GM10266 (cell line): ENCODE results near the gene SFT2D1.

Experiments used
- DNase-seq: peaks from one replicate; pipeline ENCODE4 v3.0.0; 2012; ENCODE audit errors: extremely low spot score
- TF ChIP-seq, protein P1 (sequence below): IDR thresholded peaks from 2 replicates; pipeline ENCODE4 v1.5.1; 2012; ENCODE audit warnings: mild to moderate bottlenecking, low read depth; ENCODE audit not compliant: control insufficient read depth, insufficient read depth; ENCODE audit errors: missing control alignments

SFT2D1 gene

DNA sequence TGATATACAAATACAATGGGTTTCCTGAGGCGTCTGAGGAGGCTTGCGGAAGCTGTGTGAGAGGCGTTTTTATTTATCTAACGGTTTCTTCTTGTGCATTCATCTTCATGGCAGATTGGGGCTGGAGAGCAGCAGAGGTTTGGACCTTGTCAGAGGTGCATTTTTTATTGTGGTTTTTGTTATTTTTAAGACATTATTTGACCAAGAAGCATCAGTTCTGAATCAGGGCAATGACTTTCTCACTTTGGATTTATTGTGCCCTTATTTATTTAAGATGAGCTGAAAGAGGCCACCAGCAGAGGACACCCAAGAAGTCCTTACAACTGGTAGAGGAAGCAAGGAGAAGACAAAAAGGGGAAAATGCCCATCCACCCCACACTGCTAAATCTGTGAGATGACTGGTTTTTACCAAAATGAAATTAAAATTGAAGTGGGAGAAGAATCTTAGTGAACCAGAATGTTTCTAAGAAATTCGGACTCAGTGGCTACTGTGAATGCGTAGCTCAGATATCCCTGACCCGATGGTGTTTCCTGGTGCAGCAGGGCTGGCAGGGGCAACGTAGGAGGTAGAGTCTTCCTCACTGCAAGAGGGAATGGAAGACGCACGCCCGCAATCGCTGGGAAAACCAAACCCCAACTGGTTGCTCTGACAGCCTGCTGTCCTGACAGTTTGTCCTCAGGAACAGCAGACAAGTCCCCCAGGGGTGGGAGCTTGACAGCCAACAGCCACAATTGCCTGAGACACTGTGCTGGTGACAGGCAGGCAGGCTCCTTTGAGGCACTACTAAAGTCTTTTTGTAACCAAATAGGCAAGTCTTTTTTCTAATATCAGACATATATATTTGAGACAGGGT, 48.4 kb downstream of the SFT2D1 start:
- no peak for DNase-seq
- TF ChIP-seq, protein P1, sequence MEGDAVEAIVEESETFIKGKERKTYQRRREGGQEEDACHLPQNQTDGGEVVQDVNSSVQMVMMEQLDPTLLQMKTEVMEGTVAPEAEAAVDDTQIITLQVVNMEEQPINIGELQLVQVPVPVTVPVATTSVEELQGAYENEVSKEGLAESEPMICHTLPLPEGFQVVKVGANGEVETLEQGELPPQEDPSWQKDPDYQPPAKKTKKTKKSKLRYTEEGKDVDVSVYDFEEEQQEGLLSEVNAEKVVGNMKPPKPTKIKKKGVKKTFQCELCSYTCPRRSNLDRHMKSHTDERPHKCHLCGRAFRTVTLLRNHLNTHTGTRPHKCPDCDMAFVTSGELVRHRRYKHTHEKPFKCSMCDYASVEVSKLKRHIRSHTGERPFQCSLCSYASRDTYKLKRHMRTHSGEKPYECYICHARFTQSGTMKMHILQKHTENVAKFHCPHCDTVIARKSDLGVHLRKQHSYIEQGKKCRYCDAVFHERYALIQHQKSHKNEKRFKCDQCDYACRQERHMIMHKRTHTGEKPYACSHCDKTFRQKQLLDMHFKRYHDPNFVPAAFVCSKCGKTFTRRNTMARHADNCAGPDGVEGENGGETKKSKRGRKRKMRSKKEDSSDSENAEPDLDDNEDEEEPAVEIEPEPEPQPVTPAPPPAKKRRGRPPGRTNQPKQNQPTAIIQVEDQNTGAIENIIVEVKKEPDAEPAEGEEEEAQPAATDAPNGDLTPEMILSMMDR = no peak

DNA sequence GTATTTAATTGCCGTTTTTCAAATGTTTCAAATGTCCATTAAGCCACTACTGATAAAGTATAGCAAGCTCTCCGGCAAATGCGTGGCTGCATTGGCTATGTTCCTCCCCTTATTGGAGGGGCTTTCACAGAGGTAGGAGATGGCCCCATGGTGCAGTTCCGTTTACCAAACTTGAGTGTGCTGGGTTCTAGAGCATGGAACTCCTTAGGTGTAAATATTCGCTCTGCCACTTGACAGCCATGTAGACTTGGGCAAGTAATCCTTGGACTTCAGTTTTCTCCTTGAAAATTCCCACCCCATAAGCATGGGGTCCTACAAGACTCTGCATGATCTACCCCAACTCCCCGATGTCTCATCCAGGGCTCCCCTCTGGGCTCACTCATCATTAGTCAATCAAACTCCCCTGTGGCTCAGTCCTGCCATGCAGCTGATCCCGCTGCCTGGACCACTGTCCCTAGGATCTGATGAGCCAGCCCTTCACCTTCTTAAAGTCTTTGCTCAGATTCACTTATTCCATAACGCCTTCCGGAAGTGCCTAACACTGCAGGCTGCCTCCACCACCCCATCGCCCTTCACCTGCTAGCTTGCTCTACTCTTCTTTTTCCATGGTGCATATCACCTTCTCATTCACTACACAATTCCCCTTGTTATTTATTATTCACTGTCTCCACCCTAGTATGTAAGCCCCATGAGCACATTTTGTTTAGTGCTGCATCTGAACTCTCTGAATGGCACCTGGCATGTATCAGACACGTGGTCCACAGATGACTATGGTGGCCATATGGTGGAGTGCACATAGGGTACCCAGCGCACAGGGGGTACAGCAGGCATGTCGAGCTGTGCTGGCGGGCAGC, 52.9 kb downstream of the SFT2D1 start:
- TF ChIP-seq, protein P1 = no peak

GRCh38 chr6:166286839-166287271, 55.5 kb downstream of the SFT2D1 start:
- peak; percentile 32 for DNase-seq
- TF ChIP-seq, protein P1 = no peak

More for the DNA sequence above, 52.9 kb downstream of the SFT2D1 start:
- no peak for DNase-seq

- TF ChIP-seq, protein P1 = no peak
- DNase-seq = no peak
These were observed 57.1 kb downstream of the SFT2D1 start for GRCh38 chr6:166285233-166285632.

GRCh38 chr6:166284640-166285039, 57.7 kb downstream of the SFT2D1 start:
- TF ChIP-seq, protein P1 = no peak
- no peak for DNase-seq

GRCh38 chr6:166282394-166283032, 59.8 kb downstream of the SFT2D1 start:
- no peak for DNase-seq
- TF ChIP-seq, protein P1 = no peak
